Middle frontal gyrus (tissue), 1 donor: ENCODE results near the gene ZC3H14.

Experiments used
- DNase-seq: peaks from one replicate; pipeline ENCODE4 v3.0.0-alpha.2; 2015; ENCODE audit warnings: low spot score; ENCODE audit errors: extremely low spot score

The ZC3H14 gene

GRCh38 chr14:88551980-88552431 is 10.8 kb upstream of the ZC3H14 start:
- DNase-seq, result peak; percentile 23

- DNase-seq, result no peak
Observed at GRCh38 chr14:88552876-88553275, 10.0 kb upstream of the ZC3H14 start.

GRCh38 chr14:88553886-88554456 is 8.9 kb upstream of the ZC3H14 start:
- peak; percentile 14 for DNase-seq

- peak; percentile 26 for DNase-seq
Observed at GRCh38 chr14:88554457-88555286, 8.2 kb upstream of the ZC3H14 start, which contains the start of gene PTPN21. Gene PTPN21, minus strand, starts transcription at chr14:88555007. Its CDS starts 4,590 bp downstream, at chr14:88550417.

GRCh38 chr14:88556581-88556980 is 6.3 kb upstream of the ZC3H14 start:
- DNase-seq, result no peak

- DNase-seq, result no peak
Observed at GRCh38 chr14:88559852-88560251, 3.0 kb upstream of the ZC3H14 start.

GRCh38 chr14:88562532-88562830 is 356 bp upstream of the ZC3H14 start:
- DNase-seq, result no peak

GRCh38 chr14:88563845-88564244 is 1.0 kb downstream of the ZC3H14 start:
- DNase-seq, result no peak

GRCh38 chr14:88565427-88565826 is 2.6 kb downstream of the ZC3H14 start:
- DNase-seq, result no peak

GRCh38 chr14:88568196-88568595 is 5.4 kb downstream of the ZC3H14 start:
- DNase-seq, result no peak

GRCh38 chr14:88572117-88572516 is 9.3 kb downstream of the ZC3H14 start:
- DNase-seq, result no peak

GRCh38 chr14:88576222-88576621 is 13.4 kb downstream of the ZC3H14 start:
- no peak for DNase-seq

- DNase-seq, result no peak
Observed at GRCh38 chr14:88584451-88584850, 21.6 kb downstream of the ZC3H14 start.

- DNase-seq, result no peak
Observed at GRCh38 chr14:88588081-88588480, 25.2 kb downstream of the ZC3H14 start.

- no peak for DNase-seq
Observed at GRCh38 chr14:88590173-88590572, 27.3 kb downstream of the ZC3H14 start.

- DNase-seq, result no peak
Observed at GRCh38 chr14:88592031-88592430, 29.2 kb downstream of the ZC3H14 start.

- no peak for DNase-seq
Observed at GRCh38 chr14:88597038-88597437, 34.2 kb downstream of the ZC3H14 start.

- no peak for DNase-seq
Observed at GRCh38 chr14:88597601-88598000, 34.8 kb downstream of the ZC3H14 start.

GRCh38 chr14:88598097-88598675 is 35.3 kb downstream of the ZC3H14 start:
- no peak for DNase-seq

GRCh38 chr14:88599326-88599725 is 36.5 kb downstream of the ZC3H14 start:
- no peak for DNase-seq

GRCh38 chr14:88599761-88600439 is 37.1 kb downstream of the ZC3H14 start:
- DNase-seq, result no peak

- DNase-seq, result no peak
Observed at GRCh38 chr14:88604212-88604611, 41.4 kb downstream of the ZC3H14 start.
